ENCODE data around the gene MAGI1. TPM values are rescaled to one million over a fixed set of nuclear protein-coding genes. Genes with fewer than 3 reads are reported as not detected.

Gene MAGI1
- total RNA-seq, 1 donor from 2014 or later = 5.0 TPM

DNA sequence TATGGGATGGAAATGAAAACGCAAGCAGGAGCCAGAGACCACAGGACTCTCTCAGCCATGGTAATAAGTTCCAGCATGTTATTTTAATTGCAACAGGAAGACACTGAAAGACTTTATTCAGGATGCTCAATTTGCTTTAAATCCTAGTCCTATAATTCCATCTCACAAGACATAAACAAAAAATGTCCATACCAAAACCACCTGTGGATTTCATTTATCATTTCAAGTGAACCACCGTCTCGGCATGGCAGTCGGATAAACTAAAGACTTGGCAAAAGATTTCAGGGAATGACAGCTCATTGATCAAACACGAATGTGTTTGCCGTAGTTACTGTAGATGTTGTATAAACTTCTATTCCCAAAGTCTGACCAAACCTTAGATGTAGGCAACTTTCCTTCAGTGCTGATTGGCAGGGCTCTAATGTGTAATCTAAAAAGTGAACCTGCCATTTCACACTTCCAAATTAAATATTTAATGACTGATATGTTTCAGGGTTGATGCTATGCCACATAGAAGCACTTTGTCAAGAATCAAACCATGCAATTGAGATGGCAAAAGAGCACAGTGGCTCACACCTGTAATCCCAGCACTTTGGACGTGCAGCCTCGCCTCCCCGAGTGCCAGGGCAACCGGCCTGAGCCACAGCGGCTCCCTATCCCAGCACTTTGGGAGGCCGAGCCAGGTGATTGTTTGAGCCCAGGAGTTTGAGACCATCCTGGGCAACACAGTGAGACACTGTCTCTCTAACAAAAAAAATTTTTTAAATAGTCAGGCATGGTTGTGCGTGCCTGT is 331.7 kb downstream of the MAGI1 start:
- no peak for FAIRE-seq
- H3K27me3 ChIP-seq (ENCODE audit: control insufficient read depth, insufficient read depth, low read length) = no peaks in the 10 kb centered on the region

DNA sequence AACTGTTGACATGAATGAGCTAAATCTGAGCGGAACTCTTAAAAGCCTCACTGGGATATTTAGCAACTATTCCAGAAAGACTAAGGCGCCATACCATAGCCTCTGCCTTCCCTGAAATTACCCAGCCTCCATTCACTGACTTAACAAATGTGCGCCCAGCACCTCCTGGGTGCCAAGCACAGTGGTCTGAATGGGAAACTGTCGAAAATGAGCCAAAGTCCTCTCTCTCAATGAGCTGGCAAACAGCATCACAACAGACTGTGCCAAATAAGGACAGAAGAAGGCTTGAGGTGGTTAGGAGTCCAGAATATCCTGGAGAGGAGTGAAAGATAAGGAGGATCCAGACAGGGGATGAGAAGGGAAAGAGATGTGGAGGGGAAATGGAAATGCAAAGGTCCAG is 332.4 kb downstream of the MAGI1 start:
- TF ChIP-seq CTCF (IDR thresholded peaks at IDR 0.05; ENCODE audit: insufficient read depth, low read length, severe bottlenecking) = no peak

More for the DNA sequence above, 331.7 kb downstream of the MAGI1 start:
- no peaks in the 10 kb centered on the region for H3K36me3 ChIP-seq (ENCODE audit: control insufficient read depth, insufficient read depth, low read length)
- no peak overlapping the region for H3K4me3 ChIP-seq (ENCODE audit: low read depth, low read length)
- no peak for DNase-seq (ENCODE audit: low read depth)
- no peak for TF ChIP-seq CTCF (IDR thresholded peaks at IDR 0.05; ENCODE audit: insufficient read depth, low read length, severe bottlenecking)

GRCh38 chr3:65703820-65704219 is 334.9 kb downstream of the MAGI1 start:
- TF ChIP-seq CTCF (IDR thresholded peaks at IDR 0.05; ENCODE audit: insufficient read depth, low read length, severe bottlenecking) = no peak
- Histone ChIP-seq H3K27me3 (ENCODE audit: control insufficient read depth, insufficient read depth, low read length) (no peaks in the 10 kb centered on the region), H3K4me3 (ENCODE audit: low read depth, low read length) (no peak overlapping the region), H3K36me3 (ENCODE audit: control insufficient read depth, insufficient read depth, low read length) (no peaks in the 10 kb centered on the region)
- DNase-seq (ENCODE audit: low read depth) = no peak
- FAIRE-seq = no peak

More for the DNA sequence above, 332.4 kb downstream of the MAGI1 start:
- Histone ChIP-seq H3K27me3 (ENCODE audit: control insufficient read depth, insufficient read depth, low read length) (no peaks in the 10 kb centered on the region), H3K4me3 (ENCODE audit: low read depth, low read length) (no peak overlapping the region), H3K36me3 (ENCODE audit: control insufficient read depth, insufficient read depth, low read length) (no peaks in the 10 kb centered on the region)
- FAIRE-seq (no peak), DNase-seq (ENCODE audit: low read depth) (no peak)

DNA sequence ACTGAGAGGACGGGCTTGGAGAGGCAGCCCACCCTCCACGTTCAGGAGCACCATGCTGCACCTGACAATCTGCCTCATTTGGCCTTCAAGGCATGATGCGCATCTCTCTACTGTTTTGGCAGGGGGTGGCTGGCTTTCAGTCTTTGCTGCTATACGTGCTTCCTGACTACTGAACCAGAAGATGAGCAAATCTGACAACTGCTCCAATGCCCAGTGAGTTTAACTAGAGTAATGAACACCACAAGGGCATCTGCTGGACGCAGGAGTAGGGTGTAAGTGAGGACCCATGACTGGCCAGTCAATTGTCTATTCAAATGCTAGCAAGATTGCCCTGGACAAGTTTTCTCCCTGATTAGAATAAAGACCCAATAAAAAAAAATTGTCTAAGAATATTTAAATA is 335.7 kb downstream of the MAGI1 start:
- FAIRE-seq = no peak

DNA sequence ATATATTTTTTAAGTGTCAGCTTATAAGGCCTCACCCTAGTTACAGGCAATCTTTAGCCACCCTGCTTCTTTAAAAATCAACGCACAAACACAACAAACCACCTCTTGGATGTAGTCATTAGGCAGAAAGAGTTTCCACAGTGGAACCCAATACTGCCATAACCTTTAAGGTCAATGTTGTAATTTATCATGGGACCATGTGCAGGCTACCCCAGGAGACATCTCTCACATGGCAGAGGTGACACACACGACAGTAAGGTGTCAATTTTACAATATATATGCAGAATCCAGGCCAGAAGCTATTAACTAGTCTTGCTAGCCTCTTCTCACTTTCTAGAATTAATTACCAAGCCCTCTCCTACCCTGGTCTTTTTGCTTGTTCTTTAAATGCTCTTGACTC is 336.5 kb downstream of the MAGI1 start:
- DNase-seq (ENCODE audit: low read depth) = no peak
- no peaks in the 10 kb centered on the region for H3K36me3 ChIP-seq (ENCODE audit: control insufficient read depth, insufficient read depth, low read length)
- H3K4me3 ChIP-seq (ENCODE audit: low read depth, low read length) = no peak overlapping the region
- no peaks in the 10 kb centered on the region for H3K27me3 ChIP-seq (ENCODE audit: control insufficient read depth, insufficient read depth, low read length)
- no peak for TF ChIP-seq CTCF (IDR thresholded peaks at IDR 0.05; ENCODE audit: insufficient read depth, low read length, severe bottlenecking)
- FAIRE-seq = no peak

More for the DNA sequence above, 335.7 kb downstream of the MAGI1 start:
- no peak overlapping the region for H3K4me3 ChIP-seq (ENCODE audit: low read depth, low read length)
- H3K36me3 ChIP-seq (ENCODE audit: control insufficient read depth, insufficient read depth, low read length) = no peaks in the 10 kb centered on the region
- DNase-seq (ENCODE audit: low read depth) = no peak
- no peak for TF ChIP-seq CTCF (IDR thresholded peaks at IDR 0.05; ENCODE audit: insufficient read depth, low read length, severe bottlenecking)
- no peaks in the 10 kb centered on the region for H3K27me3 ChIP-seq (ENCODE audit: control insufficient read depth, insufficient read depth, low read length)

DNA sequence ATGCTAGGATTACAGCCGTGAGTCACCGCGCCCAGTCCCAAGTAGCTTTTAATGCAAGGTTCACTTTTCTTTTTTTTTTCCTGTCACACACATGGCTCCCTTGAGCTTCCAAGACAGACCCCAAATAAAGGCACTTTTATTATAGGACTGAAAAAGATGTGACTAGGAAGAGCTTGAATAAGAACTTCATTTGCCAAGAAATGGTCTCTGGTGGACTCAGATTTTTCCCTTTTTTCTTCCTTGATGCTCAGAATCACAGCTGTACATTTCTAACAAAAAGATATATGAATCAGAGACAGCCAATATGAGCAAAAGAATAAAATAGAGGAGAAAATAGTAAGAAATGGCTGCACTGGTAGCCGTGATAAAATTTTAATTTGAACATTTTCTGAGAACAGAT is 337.2 kb downstream of the MAGI1 start:
- FAIRE-seq (no peak), DNase-seq (ENCODE audit: low read depth) (no peak)
- H3K36me3 ChIP-seq (ENCODE audit: control insufficient read depth, insufficient read depth, low read length) = no peaks in the 10 kb centered on the region
- H3K4me3 ChIP-seq (ENCODE audit: low read depth, low read length) = no peak overlapping the region
- TF ChIP-seq CTCF (IDR thresholded peaks at IDR 0.05; ENCODE audit: insufficient read depth, low read length, severe bottlenecking) = no peak
- no peaks in the 10 kb centered on the region for H3K27me3 ChIP-seq (ENCODE audit: control insufficient read depth, insufficient read depth, low read length)

All from bronchial epithelial cell (primary cell).